Epithelial cell of proximal tubule (primary cell): ENCODE results near the gene ZNF697. TPM values are rescaled to one million over a fixed set of nuclear protein-coding genes. Genes with fewer than 3 reads are reported as not detected.
"Not testable (repeated sequence)": the region's sequence is repeated elsewhere in the genome, so short reads cannot be mapped to it uniquely, and the experiment has no call there.

Experiments used
- DNase-seq: peaks from one replicate; pipeline ENCODE4 v3.0.0-alpha.2; 2011; ENCODE audit warnings: low read depth
- H3K4me3 ChIP-seq: 2 replicates; pipeline ENCODE4 v1.5.1; 2011; ENCODE audit warnings: low read depth, mild to moderate bottlenecking, low read length
- total RNA-seq: library from RNA; depleted of rRNA; stranded (reverse); fragments of >200 nt; gene quantifications from 2 replicates; pipeline ENCODE4 v1.2.3, GENCODE V29; 2015
- TF ChIP-seq, protein P1 (sequence below): conservative IDR thresholded peaks from 2 replicates; pipeline ENCODE4 v1.5.1; 2012; ENCODE audit warnings: low read depth, mild to moderate bottlenecking, low read length

The ZNF697 gene
- total RNA-seq, 1 donor from 2014 or later, result 6.8 TPM

DNA sequence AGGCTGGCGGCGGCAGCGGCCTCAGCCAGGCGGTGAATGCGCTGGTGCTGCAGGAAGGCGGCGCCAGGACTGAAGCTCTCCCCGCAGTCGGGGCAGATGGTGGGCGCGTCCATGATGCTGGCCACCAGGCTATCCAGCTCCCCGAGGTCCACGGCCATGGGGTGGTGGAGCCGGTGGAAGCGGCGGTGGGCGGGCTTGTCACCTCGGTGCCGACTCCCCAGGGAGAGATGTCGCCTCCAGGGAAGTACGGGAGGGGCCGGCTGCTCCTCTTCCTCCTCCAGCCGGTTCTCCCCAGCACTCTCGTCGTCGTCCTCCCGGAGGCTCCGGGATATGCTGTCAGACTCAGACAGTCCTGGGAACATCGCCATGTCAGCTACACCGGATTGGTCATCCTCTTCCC is 24.4 kb downstream of the ZNF697 start:
- no peak overlapping the region for H3K4me3 ChIP-seq
- TF ChIP-seq, protein P1, sequence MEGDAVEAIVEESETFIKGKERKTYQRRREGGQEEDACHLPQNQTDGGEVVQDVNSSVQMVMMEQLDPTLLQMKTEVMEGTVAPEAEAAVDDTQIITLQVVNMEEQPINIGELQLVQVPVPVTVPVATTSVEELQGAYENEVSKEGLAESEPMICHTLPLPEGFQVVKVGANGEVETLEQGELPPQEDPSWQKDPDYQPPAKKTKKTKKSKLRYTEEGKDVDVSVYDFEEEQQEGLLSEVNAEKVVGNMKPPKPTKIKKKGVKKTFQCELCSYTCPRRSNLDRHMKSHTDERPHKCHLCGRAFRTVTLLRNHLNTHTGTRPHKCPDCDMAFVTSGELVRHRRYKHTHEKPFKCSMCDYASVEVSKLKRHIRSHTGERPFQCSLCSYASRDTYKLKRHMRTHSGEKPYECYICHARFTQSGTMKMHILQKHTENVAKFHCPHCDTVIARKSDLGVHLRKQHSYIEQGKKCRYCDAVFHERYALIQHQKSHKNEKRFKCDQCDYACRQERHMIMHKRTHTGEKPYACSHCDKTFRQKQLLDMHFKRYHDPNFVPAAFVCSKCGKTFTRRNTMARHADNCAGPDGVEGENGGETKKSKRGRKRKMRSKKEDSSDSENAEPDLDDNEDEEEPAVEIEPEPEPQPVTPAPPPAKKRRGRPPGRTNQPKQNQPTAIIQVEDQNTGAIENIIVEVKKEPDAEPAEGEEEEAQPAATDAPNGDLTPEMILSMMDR, result no peak
- no peak for DNase-seq

DNA sequence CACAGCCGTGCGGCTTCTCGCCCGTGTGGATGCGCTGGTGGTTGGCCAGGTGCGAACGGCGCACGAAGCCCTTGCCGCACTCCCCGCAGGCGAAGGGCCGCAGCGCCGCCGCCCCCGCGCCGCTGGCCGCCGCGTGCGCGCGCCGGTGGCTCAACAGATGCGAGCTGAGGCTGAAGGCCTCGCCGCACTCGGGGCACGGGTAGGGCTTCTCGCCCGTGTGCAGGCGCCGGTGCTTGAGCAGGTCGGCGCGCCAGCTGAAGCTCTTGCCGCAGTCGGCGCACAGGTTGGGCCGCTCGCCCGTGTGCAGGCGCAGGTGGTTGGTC is 24.9 kb downstream of the ZNF697 start:
- TF ChIP-seq, protein P1, result no peak
- H3K4me3 ChIP-seq, result no peak overlapping the region
- no peak for DNase-seq

DNA sequence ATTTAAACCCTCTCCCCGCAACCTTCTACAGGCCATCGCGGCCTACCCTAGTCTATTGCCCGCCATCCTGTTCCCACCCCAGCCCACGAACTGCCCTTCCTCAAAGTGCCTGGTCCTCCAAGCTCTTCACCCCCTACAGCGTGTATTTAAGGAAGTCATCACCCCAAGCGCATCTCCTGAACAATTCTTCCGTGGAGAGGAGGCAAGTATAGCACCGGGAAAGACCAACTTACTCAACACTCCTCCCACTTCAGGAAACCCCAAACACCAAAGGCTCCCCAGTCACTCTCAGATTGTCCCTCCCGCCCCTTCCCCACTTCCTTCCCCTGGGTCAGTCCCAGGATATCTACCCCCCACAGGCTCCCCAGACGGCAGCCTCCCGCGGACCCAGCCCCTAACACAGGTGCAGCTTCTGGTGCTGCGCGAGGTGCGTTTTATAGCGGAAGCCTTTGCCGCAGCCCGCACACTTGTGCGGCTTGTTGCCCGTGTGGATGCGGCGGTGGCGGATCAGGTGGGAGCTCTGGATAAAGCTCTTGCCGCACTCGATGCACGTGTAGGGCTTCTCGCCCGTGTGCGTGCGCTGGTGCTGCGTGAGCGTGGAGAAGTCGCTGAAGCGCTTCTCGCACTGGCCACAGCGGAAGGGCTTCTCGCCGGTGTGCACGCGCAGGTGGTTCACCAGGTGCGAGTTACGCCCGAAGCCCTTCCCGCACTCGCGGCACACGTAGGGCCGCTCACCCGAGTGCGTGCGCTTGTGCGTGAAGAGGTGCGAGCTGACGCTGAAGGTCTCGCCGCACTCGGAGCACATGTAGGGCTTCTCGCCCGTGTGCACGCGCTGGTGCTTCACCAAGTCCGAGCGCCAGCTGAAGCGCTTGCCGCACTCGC is 25.5 kb downstream of the ZNF697 start:
- H3K4me3 ChIP-seq, result no peak overlapping the region
- no peak for DNase-seq
- TF ChIP-seq, protein P1, result no peak

DNA sequence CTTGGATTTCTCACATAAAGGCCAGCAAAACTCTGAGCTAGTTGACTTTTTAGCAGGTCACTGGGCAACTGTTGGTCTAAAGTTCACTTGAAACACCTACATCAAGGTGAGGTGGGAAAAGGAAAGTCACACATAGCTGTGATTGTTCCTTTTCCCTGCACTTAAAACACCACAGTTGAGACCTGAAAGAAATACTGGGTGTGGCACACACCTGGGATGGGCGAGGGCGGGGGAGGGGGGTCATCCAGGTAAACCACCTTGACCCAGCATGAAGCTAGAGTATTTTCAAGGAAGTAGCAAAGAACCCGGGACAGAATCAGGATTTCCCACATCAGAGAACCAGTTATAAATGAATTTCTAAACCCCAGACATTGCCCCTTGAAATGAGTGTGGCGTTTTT is 26.4 kb downstream of the ZNF697 start:
- H3K4me3 ChIP-seq, result no peak overlapping the region
- TF ChIP-seq, protein P1, result no peak
- no peak for DNase-seq

DNA sequence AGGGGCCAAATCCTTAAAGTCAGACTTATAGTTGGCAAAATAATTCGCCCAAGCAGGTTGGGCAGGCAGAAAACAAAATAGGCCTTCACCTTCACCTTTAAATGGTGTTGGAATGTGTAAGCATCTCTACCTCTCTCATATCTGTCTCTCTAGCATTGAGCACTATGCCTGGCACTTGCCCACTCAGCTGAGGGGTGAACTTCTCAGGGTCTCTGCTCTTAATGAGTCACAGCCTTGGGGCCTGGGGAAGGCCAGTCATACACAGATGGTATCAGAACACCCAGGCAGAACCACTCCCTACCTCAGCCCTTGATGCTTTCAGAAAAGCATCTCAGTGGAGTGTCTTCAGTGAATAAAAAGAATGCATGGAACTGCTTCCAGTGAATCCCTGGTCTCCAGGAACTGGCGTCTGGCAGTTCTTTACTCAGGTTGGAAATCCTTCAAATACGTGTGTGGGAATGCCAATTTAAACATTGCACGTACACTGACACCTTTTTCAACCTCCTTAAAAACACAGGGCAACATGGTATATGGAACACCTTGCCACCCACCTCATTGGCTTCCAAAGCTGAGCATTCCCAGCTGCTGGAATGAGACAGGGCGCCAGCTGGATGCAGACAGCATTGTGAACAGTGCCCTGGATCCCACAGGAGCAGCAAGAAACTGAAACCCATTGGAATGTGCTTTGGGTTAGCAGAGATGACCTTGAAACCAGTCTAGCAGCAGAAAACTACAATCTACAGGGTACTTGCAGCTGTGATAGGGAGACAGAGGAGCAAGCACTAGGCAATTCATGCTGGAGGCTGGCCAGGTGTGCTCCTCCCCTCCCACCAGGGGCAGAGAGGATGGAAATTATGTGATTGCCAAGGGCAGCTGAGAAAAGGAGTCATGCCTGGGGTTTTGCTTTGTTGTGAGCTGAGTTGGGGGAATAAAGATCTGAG is 30.0 kb downstream of the ZNF697 start:
- no peak for DNase-seq
- TF ChIP-seq, protein P1, result no peak
- H3K4me3 ChIP-seq, result no peak overlapping the region

DNA sequence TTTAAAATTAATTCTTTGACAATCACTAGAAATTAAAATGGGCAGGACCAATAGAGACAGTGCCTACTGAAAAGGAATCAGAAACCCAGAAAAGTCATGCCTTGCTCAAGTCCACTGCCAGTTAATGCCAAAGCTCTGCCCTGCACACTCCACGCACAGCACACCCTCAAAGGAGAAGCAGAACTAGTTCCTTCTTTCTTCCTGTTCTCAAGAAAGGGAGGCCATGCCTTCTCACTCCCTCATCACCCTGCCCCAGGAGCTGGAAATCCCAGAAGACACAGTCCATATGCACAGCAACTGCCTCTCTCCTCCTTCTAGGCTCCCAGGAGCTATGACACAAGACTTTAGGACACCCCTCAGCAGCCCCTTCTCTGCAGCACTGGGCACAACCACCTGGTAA is 31.3 kb downstream of the ZNF697 start:
- H3K4me3 ChIP-seq, DNase-seq: not testable (repeated sequence)

DNA sequence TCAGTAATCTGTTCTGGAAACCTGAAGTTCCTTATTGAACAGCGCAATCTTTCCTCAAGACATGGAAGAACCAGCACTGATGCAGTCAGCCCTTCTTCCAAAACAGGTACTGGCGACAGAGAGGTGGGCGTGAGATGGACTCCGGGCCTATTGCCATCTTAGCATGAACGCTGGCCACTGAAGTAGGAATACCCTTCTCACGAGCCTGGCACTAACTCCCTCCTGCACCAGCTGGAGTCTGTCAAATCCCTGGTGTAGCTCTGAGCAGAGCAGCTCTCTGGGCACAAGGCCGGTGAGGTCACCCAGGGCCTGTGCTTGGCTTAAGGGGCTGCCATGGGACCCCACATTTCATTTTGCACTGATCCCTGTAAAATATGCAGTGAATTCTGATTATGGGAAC is 33.0 kb downstream of the ZNF697 start:
- not testable (repeated sequence) for DNase-seq, H3K4me3 ChIP-seq
